Measurements from ENCODE around the gene LTBP1. TPM values are rescaled to one million over a fixed set of nuclear protein-coding genes. Genes with fewer than 3 reads are reported as not detected.

Gene LTBP1
- total RNA-seq, 1 experiment from 2014 or later, result 28.5 TPM

- H2BK20ac ChIP-seq (ENCODE audit: low read depth, low read length, poor library complexity, severe bottlenecking), result no peak overlapping the region
- H4K20me1 ChIP-seq (ENCODE audit: control insufficient read depth, insufficient read depth, insufficient read length), result no peaks in the 10 kb centered on the region
- no peaks in the 10 kb centered on the region for H3K9me3 ChIP-seq (ENCODE audit: control insufficient read depth, low read depth, low read length)
- no peak overlapping the region for H2BK5ac ChIP-seq (ENCODE audit: insufficient read length, low read length)
- no peaks in the 10 kb centered on the region for H3K79me1 ChIP-seq (ENCODE audit: insufficient read depth, low read depth, low read length, poor library complexity, severe bottlenecking)
- no peak overlapping the region for H3T11ph ChIP-seq (ENCODE audit: low read length)
- Mint-ChIP-seq H3K36me3 (ENCODE audit: insufficient read depth in 1 of 3, low read depth in 3 of 3) (no peaks in the 10 kb centered on the region; a peak in 1 of 7 replicates), H3K27ac (peak overlapping the region in 2 of 3 experiments; percentile 14 to 37; a peak in 2 of 7 replicates), H3K4me3 (no peak overlapping the region), H3K9me3 (no peaks in the 10 kb centered on the region), H3K27me3 (ENCODE audit: low read depth) (no peaks in the 10 kb centered on the region), H3K4me1 (peaks cover 0 to 5% of the 10 kb centered on the region in 2 experiments; a peak in 2 of 4 replicates)
- no peak overlapping the region for H3K56ac ChIP-seq (ENCODE audit: insufficient read length, low read depth, low read length)
- H2AFZ ChIP-seq (ENCODE audit: low read length), result no peak overlapping the region
- no peak overlapping the region for H3K9ac ChIP-seq (ENCODE audit: extremely low read depth, insufficient read length, low read length)
- no peaks in the 10 kb centered on the region for H3K27me3 ChIP-seq (ENCODE audit: insufficient read depth, low read length)
- no peak for DNase-seq
- H3K23me2 ChIP-seq (ENCODE audit: insufficient read length, low read depth, low read length, poor library complexity, severe bottlenecking), result no peaks in the 10 kb centered on the region
- no peaks in the 10 kb centered on the region for H3K4me1 ChIP-seq (ENCODE audit: insufficient read depth, low read length)
- no peak overlapping the region for H3K18ac ChIP-seq (ENCODE audit: insufficient read length, low read depth, low read length)
- H2BK15ac ChIP-seq (ENCODE audit: low read depth, low read length), result no peak overlapping the region
- no peak overlapping the region for H3K14ac ChIP-seq (ENCODE audit: insufficient read depth, low read length)
- no peak overlapping the region for H4K8ac ChIP-seq (replicated peaks; ENCODE audit: insufficient read length, low read depth, low read length)
- H3K79me2 ChIP-seq (ENCODE audit: insufficient read depth, low read length), result no peaks in the 10 kb centered on the region; the same call in 1 of the 2 replicates
- no peak overlapping the region for H2BK120ac ChIP-seq (ENCODE audit: low read depth, low read length, poor library complexity, severe bottlenecking)
- no CpG with 5 or more reads among the region's 8 CpGs for WGBS (ENCODE audit: extremely low coverage, insufficient read length, low lambda C conversion rate)
- H4K5ac ChIP-seq (ENCODE audit: insufficient read length, low read depth, low read length), result no peak overlapping the region
- no peak for TF ChIP-seq CTCF (conservative IDR thresholded peaks at IDR 0.05)
- no peak overlapping the region for H3K27ac ChIP-seq (ENCODE audit: insufficient read length, low read depth, low read length)
- H2BK12ac ChIP-seq (ENCODE audit: insufficient read length, low read depth, low read length), result no peak overlapping the region
- H3K4ac ChIP-seq (ENCODE audit: low read depth, low read length), result no peak overlapping the region
- no peak overlapping the region for H3K4me2 ChIP-seq (ENCODE audit: insufficient read depth, insufficient read length, low read length)
- H3K23ac ChIP-seq (ENCODE audit: insufficient read length, low read depth, low read length), result no peak overlapping the region
- H4K91ac ChIP-seq (ENCODE audit: insufficient read length, low read depth, low read length), result no peak overlapping the region
- no peak overlapping the region for H2AK5ac ChIP-seq (ENCODE audit: insufficient read length, low read length)
Observed at GRCh38 chr2:32993005-32993539, 46.3 kb downstream of the LTBP1 start.
